Fibroblast of mammary gland (primary cell): ENCODE data around the gene PASD1.

Experiments used
- DNase-seq: peaks from one replicate; pipeline ENCODE4 v3.0.0-alpha.2; 2010; ENCODE audit warnings: low read depth
- H3K4me3 ChIP-seq: 2 replicates; pipeline ENCODE4 v1.5.1; 2011; ENCODE audit warnings: low read depth, mild to moderate bottlenecking, low read length, moderate library complexity; ENCODE audit not compliant: control insufficient read depth
- TF ChIP-seq, protein P1 (sequence below): conservative IDR thresholded peaks from 2 replicates; pipeline ENCODE4 v1.5.1; 2011; ENCODE audit warnings: low read depth, low read length, inconsistent platforms; ENCODE audit not compliant: control insufficient read depth, insufficient read depth

PASD1 gene

DNA sequence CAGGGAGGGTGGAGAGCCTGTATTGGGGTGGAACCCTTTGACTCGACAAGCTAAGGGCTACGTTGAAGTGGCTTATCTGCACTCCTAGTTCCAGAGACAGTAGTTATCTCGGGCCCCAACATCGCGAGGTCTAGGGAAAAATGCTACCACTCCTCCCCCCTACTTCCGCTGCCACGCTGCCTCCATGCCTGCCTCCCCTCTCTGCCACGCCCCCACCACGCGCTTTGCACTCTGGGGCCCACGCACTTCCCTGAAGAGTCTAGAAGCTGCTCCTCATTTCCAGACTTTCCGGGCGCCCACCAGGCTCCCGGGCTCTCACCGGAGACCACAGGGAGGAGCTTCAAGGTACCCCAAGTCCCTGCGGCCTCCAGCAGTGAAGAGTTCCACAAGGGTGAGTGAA lies at the start of gene PASD1:
Gene PASD1, plus strand, starts transcription at position 227 of the 400 bp plus-strand sequence. CDS start 37,879 bp downstream, outside the sequence.
- H3K4me3 ChIP-seq, result no peak within 1 kb of the TSS
- DNase-seq, result no peak
- TF ChIP-seq, protein P1, sequence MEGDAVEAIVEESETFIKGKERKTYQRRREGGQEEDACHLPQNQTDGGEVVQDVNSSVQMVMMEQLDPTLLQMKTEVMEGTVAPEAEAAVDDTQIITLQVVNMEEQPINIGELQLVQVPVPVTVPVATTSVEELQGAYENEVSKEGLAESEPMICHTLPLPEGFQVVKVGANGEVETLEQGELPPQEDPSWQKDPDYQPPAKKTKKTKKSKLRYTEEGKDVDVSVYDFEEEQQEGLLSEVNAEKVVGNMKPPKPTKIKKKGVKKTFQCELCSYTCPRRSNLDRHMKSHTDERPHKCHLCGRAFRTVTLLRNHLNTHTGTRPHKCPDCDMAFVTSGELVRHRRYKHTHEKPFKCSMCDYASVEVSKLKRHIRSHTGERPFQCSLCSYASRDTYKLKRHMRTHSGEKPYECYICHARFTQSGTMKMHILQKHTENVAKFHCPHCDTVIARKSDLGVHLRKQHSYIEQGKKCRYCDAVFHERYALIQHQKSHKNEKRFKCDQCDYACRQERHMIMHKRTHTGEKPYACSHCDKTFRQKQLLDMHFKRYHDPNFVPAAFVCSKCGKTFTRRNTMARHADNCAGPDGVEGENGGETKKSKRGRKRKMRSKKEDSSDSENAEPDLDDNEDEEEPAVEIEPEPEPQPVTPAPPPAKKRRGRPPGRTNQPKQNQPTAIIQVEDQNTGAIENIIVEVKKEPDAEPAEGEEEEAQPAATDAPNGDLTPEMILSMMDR, result no peak

GRCh38 chrX:151515237-151515636 lies 48.2 kb upstream of the PASD1 start:
- no peak overlapping the region for H3K4me3 ChIP-seq
- no peak for DNase-seq
- TF ChIP-seq, protein P1, result no peak

GRCh38 chrX:151516538-151517187 lies 46.8 kb upstream of the PASD1 start:
- no peak overlapping the region for H3K4me3 ChIP-seq
- TF ChIP-seq, protein P1, result no peak
- no peak for DNase-seq

GRCh38 chrX:151517421-151517820 lies 46.1 kb upstream of the PASD1 start:
- DNase-seq, result no peak
- no peak overlapping the region for H3K4me3 ChIP-seq
- TF ChIP-seq, protein P1, result no peak

GRCh38 chrX:151523351-151523750 lies 40.1 kb upstream of the PASD1 start:
- H3K4me3 ChIP-seq, result no peak overlapping the region
- TF ChIP-seq, protein P1, result no peak
- no peak for DNase-seq

- DNase-seq, result no peak
- no peak overlapping the region for H3K4me3 ChIP-seq
- TF ChIP-seq, protein P1, result no peak
Observed at GRCh38 chrX:151536571-151536970, 26.9 kb upstream of the PASD1 start.
